Midbrain (tissue), 1 donor: ENCODE measurements around the gene CD1B.
"Not testable (repeated sequence)": the region's sequence is repeated elsewhere in the genome, so short reads cannot be mapped to it uniquely, and the experiment has no call there.

Source experiments
- DNase-seq: peaks from one replicate; lab custom pipeline; 2025; lab: John Stamatoyannopoulos, UW

The CD1B gene

DNA sequence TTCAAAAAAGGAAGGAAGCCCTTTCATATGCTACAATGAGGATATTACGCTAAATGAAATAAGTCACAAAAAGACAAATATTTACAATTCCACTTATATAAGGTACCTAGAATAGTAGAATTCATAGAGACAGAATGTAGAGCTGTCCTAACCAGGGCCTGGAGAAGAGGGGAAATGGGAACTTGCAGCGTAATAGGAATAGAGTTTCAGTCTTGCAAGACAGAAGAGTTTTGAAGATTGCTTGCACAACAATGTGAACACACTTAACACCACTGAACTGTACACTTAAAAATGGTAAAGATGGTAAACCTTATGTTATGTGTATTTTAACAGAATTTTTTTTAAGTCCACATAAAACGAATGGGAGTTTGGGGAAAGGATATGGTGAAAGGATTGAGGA is 2.9 kb downstream of the CD1B start:
- no peak for DNase-seq

GRCh38 chr1:158327481-158327880 is 3.9 kb downstream of the CD1B start:
- no peak for DNase-seq

GRCh38 chr1:158324395-158324794 is 6.9 kb downstream of the CD1B start:
- no peak for DNase-seq

DNA sequence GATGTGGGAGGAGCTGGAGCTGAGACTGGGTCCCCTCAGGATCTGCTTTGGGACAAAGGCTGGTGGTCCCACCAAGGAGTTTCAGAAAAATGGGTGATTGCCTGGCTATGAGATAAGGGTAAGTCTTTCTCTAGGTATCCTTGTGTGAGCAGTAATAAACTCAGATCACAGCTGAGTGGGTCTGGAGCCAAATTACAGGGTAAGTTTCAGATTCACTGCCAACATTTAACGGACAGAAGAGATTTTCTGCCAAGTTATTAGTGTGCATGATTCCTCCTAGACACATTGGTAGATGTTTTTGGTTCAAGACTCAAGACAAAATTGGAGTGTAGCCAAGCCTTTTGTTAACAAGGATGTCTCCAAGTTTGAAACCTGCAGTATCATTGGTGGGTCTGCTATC is 7.5 kb downstream of the CD1B start:
- no peak for DNase-seq

- DNase-seq, result no peak
Observed at GRCh38 chr1:158311066-158311465, 20.3 kb downstream of the CD1B start.

DNA sequence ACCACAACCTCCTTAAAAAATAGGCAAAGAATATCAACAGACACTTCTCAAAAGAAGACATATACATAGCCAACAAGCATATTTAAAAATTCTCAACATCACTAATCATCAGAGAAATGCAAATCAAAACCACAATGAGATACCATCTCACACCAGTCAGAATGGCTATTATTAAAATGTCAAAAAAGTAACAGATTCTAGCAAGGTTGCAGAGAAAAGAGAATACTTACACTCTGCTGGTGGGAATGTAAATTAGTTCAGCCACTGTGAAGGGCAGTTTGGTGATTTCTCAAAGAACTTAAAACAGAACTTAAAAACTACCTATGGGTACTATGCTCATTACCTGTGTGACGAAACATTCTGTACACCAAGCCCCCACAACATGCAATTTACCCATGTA is 20.7 kb downstream of the CD1B start:
- DNase-seq, result no peak

DNA sequence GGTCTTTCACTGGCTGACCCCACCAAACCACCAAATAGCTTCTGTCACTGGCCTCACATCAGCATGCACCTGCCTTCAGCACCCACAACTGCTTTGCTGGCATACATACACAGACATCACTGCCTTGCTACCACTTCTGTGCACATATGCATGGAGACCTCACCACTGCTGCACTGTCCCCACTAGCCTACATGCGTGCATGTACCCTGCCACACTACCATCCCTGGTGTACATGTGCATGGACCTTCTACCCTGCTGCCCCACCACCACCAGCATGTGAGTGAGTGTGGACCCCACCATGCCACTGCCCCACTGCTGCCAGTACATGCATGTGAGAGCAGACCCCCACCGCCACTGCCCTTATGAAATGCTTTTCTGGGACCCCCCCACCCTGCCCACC is 35.5 kb downstream of the CD1B start:
- no peak for DNase-seq

DNA sequence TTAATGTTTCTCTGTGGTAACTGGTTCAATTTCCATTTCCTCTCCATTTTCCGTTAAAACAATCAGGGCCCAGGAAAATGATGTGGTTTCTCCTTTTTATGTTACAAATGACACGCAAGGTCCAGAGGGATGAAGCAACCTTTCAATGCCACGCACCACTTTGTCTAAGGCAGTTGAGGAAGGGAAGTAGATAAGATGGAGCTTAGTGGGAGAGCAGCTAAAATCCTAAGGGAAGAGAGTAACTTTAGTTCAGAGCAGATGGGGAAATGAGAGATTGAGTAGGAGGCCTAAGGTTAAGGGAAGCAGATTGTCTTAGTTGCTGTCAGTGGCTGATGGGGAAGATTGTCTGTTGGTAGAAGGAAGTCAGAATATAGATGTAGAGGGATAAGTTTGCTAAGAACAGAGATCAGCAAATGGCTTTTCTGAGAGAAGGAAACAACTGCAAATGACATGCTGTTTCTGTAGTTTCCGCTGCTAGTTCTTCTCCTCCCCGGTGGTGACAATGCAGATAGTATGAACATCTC is 40.9 kb downstream of the CD1B start:
- DNase-seq, result peak; percentile 11

GRCh38 chr1:158289811-158290210 is 41.5 kb downstream of the CD1B start, which contains the start of gene CD1C:
TSS of gene CD1C (plus strand) at chr1:158289923. CDS start at chr1:158290065, 142 bp downstream.
- no peak for DNase-seq

DNA sequence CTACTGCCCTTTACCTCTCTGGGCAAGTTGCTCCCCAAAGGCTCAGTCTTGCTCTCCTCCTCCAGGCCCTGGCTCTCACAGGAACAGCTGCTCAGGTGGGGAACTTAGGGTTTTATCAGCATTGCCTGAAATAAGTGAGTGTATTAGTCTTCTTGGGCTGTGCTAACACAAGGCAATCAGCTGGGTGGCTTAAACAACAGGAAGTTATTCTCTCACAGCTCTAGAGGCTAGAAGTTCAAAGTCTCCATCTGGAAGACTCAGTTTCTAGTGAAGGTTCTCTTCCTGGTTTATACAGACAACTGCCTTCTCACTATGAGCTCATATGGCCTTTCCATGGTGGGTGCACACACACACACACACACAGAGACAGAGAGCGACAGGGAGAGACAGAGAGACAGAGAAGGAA is 44.4 kb downstream of the CD1B start:
- DNase-seq, result no peak

DNA sequence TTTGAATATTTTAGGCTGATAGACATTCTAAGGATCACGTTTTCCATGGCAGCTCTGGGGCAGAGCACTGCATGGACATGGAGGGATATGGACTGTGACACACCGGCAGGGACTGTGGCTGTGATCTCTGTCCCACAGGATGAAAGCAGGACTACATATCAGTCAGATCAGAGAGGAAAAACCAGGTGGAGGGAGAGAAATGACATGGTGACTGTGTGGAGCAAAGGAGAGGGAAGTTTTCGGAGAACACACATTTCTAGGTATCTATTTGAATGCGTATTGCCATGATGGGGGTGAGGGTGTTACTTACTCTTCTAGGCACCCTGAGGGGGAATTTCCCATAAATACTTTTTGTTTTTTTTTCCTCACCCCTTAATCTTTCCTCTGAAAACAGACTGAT is 44.8 kb downstream of the CD1B start:
- no peak for DNase-seq

DNA sequence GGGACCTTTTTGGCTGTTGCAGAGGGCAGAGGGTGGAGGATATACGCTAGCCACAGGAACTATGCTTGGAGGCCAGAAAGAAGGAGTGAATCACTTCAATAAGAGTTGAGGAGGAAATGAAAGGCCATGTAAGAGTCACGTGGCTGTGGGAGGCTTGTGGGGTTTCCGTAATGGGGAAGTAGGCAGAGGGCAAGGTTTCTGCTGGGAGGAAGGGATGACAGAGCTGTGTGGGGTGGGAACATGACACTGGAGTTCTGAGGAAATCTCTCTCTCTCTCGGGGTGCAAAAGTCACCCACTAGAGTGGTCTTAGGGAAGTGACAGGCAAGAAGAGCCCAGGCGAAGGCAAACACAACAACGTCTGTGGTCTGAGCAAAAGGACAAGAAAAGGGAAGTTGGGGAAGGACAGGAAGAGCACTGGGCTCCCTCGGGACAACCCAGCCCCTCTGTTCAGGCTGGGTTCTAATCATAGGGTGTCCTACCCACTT is 45.5 kb downstream of the CD1B start:
- peak; percentile 40 for DNase-seq

DNA sequence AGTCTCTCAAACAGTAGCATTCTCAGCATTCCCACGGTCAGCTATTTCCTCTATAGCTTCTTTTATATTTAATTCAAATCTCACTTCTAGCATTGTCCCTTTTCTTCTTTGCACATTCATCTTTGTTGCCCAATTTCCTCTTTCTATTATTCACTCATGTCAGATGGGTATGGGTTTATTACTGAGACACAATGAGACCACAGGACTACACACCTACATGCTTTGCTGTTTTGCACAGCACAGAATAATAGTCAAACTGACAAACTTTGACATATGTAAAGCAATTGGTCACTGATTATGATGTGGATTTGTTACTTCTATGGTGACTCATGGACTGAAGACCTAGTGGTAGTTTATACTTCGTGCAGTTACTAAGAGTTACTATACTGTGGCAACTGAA is 47.4 kb downstream of the CD1B start:
- DNase-seq, result no peak

DNA sequence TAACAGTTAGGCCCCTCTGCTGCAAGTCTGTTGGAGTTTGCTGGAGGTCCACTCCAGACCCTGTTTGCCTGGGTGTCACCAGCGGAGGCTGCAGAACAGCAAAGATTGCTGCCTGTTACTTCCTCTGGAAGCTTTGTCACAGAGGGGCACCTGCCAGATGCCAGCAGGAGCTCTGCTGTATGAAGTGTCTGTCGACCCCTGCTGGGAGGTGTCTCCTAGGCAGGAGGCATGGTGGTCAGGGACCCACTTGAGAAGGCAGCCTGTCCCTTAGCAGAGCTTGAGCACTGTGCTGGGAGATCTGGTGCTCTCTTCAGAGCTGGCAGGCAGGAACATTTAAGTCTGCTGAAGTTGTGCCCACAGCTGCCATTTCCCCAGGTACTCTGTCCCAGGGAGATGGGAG is 48.9 kb downstream of the CD1B start:
- DNase-seq, result not testable (repeated sequence)
